Glutamatergic neuron (in vitro differentiated cells): ENCODE results near the gene PAPPA2. TPM values are rescaled to one million over a fixed set of nuclear protein-coding genes. Genes with fewer than 3 reads are reported as not detected.
"Not testable (repeated sequence)": the region's sequence is repeated elsewhere in the genome, so short reads cannot be mapped to it uniquely, and the experiment has no call there.

ENCODE experiments used
- DNase-seq: peaks from one replicate; pipeline ENCODE4 v3.0.0; 2022
- H3K27ac Mint-ChIP-seq: one replicate; pipeline ENCODE4 v1.8.0; 2020; ENCODE audit warnings: mild to moderate bottlenecking, mixed read lengths, inconsistent platforms; ENCODE audit not compliant: unreplicated experiment
- H3K27me3 Mint-ChIP-seq: one replicate; pipeline ENCODE4 v1.8.0; 2020; ENCODE audit warnings: mild to moderate bottlenecking, moderate library complexity, mixed read lengths, inconsistent platforms; ENCODE audit not compliant: unreplicated experiment
- H3K36me3 Mint-ChIP-seq: one replicate; pipeline ENCODE4 v1.8.0; 2020; ENCODE audit warnings: mild to moderate bottlenecking, mixed read lengths, inconsistent platforms; ENCODE audit not compliant: unreplicated experiment
- H3K4me1 Mint-ChIP-seq: one replicate; pipeline ENCODE4 v1.8.0; 2020; ENCODE audit warnings: mild to moderate bottlenecking, low read depth, mixed read lengths, inconsistent platforms; ENCODE audit not compliant: unreplicated experiment
- H3K4me3 Mint-ChIP-seq: one replicate; pipeline ENCODE4 v1.8.0; 2020; ENCODE audit warnings: mild to moderate bottlenecking, mixed read lengths, inconsistent platforms; ENCODE audit not compliant: unreplicated experiment
- H3K9me3 Mint-ChIP-seq: one replicate; pipeline ENCODE4 v1.8.0; 2020; ENCODE audit warnings: mild to moderate bottlenecking, moderate library complexity, mixed read lengths, inconsistent platforms; ENCODE audit not compliant: unreplicated experiment
- CTCF ChIP-seq: fragments of 200-600 bp; sonication (generic); IDR thresholded peaks from one replicate; pipeline ENCODE4 v1.5.0; 2021; ENCODE audit not compliant: partially characterized antibody, unreplicated experiment
- total RNA-seq: library from RNA; stranded (reverse); fragmentation: NEBNext Ultra II Directional; extraction: Animal tissue kit (Norgen Biotek cat#: 25700); gene quantifications from one replicate; pipeline ENCODE4 v1.2.1, GENCODE V29; 2021; ENCODE audit not compliant: unreplicated experiment

The PAPPA2 gene
- total RNA-seq, 1 donor from 2014 or later, result 2.3 TPM

- DNase-seq, result no peak
- no peak for TF ChIP-seq CTCF
- H3K4me1 Mint-ChIP-seq, result peaks cover 25% of the 10 kb centered on the region
- peaks cover 15% of the 10 kb centered on the region for H3K9me3 Mint-ChIP-seq
- no peak overlapping the region for H3K27ac Mint-ChIP-seq
- no peaks in the 10 kb centered on the region for H3K36me3 Mint-ChIP-seq
- H3K4me3 Mint-ChIP-seq, result no peak overlapping the region
- H3K27me3 Mint-ChIP-seq, result peaks cover 7% of the 10 kb centered on the region
Measured at GRCh38 chr1:176557543-176558258, 94.7 kb downstream of the PAPPA2 start.

- no peak for DNase-seq
- H3K27ac Mint-ChIP-seq, result no peak overlapping the region
- peaks cover 19% of the 10 kb centered on the region for H3K4me1 Mint-ChIP-seq
- H3K4me3 Mint-ChIP-seq, result no peak overlapping the region
- peaks cover 7% of the 10 kb centered on the region for H3K27me3 Mint-ChIP-seq
- no peaks in the 10 kb centered on the region for H3K36me3 Mint-ChIP-seq
- TF ChIP-seq CTCF, result no peak
- peaks cover 13% of the 10 kb centered on the region for H3K9me3 Mint-ChIP-seq
Measured at GRCh38 chr1:176558561-176558960, 95.6 kb downstream of the PAPPA2 start.

- Mint-ChIP-seq H3K36me3 (no peaks in the 10 kb centered on the region), H3K27me3 (peaks cover 7% of the 10 kb centered on the region), H3K4me1 (peaks cover 11% of the 10 kb centered on the region), H3K4me3 (no peak overlapping the region), H3K9me3 (peaks cover 11% of the 10 kb centered on the region), H3K27ac (no peak overlapping the region)
- no peak for TF ChIP-seq CTCF
- no peak for DNase-seq
Measured at GRCh38 chr1:176559474-176559873, 96.5 kb downstream of the PAPPA2 start.

- peaks cover 8% of the 10 kb centered on the region for H3K9me3 Mint-ChIP-seq
- H3K4me3 Mint-ChIP-seq, result no peak overlapping the region
- peak; percentile 53 for DNase-seq
- H3K27ac Mint-ChIP-seq, result no peak overlapping the region
- peaks cover 6% of the 10 kb centered on the region for H3K4me1 Mint-ChIP-seq
- peak; percentile 89 for TF ChIP-seq CTCF
- H3K27me3 Mint-ChIP-seq, result peaks cover 5% of the 10 kb centered on the region
- H3K36me3 Mint-ChIP-seq, result no peaks in the 10 kb centered on the region
Measured at GRCh38 chr1:176559878-176560277, 96.9 kb downstream of the PAPPA2 start.

- Mint-ChIP-seq H3K36me3 (no peaks in the 10 kb centered on the region), H3K27me3 (peaks cover 5% of the 10 kb centered on the region), H3K27ac (no peak overlapping the region), H3K4me3 (no peak overlapping the region), H3K4me1 (peaks cover 2% of the 10 kb centered on the region), H3K9me3 (peaks cover 3% of the 10 kb centered on the region)
- TF ChIP-seq CTCF, result no peak
- DNase-seq, result no peak
Measured at GRCh38 chr1:176560681-176561080, 97.7 kb downstream of the PAPPA2 start.

- not testable (repeated sequence) for H3K9me3 Mint-ChIP-seq, H3K27ac Mint-ChIP-seq, H3K27me3 Mint-ChIP-seq, H3K36me3 Mint-ChIP-seq, H3K4me3 Mint-ChIP-seq, H3K4me1 Mint-ChIP-seq, DNase-seq
Measured at GRCh38 chr1:176561761-176562160, 98.8 kb downstream of the PAPPA2 start.
